Measurements from ENCODE around the gene C9orf50.

The C9orf50 gene

GRCh38 chr9:129617167-129617566 lies 3.7 kb downstream of the C9orf50 start:
- peaks cover 8% of the 10 kb centered on the region for H3K4me1 ChIP-seq
- DNase-seq (ENCODE audit: low spot score in 2 of 2): peak in 1 of 2 experiments; percentile 16
- H3K4me3 ChIP-seq: no peak overlapping the region
- in situ Hi-C loops (cut with MboI; ENCODE audit: low sequenced_read_pairs): loop anchor here (10.0 kb wide), 1 partner anchor 442 kb away; the partner anchor contains the start of gene IER5L
- H3K27me3 ChIP-seq (ENCODE audit: low read depth): no peaks in the 10 kb centered on the region
- no peaks in the 10 kb centered on the region for H3K9me3 ChIP-seq
- no peaks in the 10 kb centered on the region for H3K36me3 ChIP-seq (replicated peaks)

DNA sequence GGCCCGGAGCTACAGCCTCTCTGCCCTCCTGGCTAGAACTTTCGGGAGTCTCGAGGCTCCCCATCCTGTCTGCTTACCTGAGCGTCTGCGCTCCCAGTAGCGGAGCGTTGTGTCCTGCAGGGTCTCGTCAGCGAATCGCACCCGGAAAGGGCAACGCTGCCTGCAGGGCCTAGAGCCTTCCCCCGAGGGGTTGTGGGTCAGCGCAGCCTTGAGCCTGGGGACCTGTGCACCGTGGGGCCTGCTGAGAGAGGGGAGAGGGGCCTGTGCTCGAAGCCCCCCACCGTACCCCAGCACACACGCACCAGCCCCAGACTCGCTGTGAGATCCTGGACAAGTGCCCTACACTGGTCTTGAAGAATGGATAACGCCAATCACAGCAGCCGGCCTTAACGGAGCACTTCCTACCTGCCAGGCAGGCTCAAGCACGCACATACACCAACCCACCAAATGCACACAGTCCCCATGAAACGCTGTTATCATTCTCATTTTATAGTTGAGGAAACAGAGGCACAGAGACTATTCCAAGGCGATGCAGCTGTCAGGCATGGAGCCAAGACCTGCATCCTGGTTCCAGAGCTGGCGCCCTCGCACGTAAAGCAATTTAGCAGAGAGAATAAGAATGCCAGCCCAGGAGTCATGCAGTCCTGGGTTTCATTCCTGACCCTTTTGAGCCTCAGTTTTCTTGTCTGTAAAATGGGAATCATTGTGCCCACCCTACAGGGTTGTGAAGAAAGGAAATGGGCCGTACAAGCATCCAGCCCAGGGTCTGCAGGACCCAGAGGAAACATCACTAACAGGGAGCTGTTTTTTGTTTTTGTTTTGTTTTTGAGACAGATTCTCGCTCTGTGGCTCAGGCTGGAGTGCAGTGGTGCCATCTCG lies 5.3 kb downstream of the C9orf50 start:
- in situ Hi-C loops (cut with MboI; ENCODE audit: low sequenced_read_pairs): loop anchor here (10.0 kb wide), 1 partner anchor 441 kb away; the partner anchor contains the start of gene IER5L
- Histone ChIP-seq H3K4me1 (peaks cover 6% of the 10 kb centered on the region; the same call in 1 of the 2 replicates), H3K9me3 (no peaks in the 10 kb centered on the region), H3K27me3 (ENCODE audit: low read depth) (no peaks in the 10 kb centered on the region), H3K4me3 (no peak overlapping the region), H3K36me3 (replicated peaks) (no peaks in the 10 kb centered on the region)
- no peak for DNase-seq (ENCODE audit: low spot score in 2 of 2)

DNA sequence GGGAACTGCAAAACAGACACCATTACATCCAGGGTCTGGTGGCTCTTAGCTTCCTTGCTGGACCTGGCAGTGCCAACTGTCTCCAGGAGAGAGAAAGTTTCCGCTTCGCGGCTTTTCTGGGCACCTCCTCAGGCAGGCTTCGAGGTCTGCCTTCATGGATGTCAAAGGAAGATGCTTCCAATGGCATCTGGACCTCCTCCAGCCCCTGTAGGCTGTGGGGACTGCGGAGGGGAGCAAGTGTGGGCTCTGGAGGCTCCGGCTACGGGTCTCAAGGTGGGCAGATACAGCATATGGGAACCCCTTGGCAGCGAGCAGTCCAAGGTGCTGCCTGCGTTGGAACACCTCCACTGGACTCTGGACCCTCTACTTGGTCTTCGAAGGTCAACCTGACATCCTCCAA lies 6.0 kb downstream of the C9orf50 start:
- H3K9me3 ChIP-seq: no peaks in the 10 kb centered on the region
- peaks cover 4% of the 10 kb centered on the region; the same call in 1 of the 2 replicates for H3K4me1 ChIP-seq
- H3K27me3 ChIP-seq (ENCODE audit: low read depth): no peaks in the 10 kb centered on the region
- no peak overlapping the region for H3K4me3 ChIP-seq
- H3K36me3 ChIP-seq (replicated peaks): no peaks in the 10 kb centered on the region
- in situ Hi-C loops (cut with MboI; ENCODE audit: low sequenced_read_pairs): loop anchor here (5.0 to 10.0 kb wide), 2 partner anchors 440 to 483 kb away; partner anchors contain the start of gene IER5L
- DNase-seq (ENCODE audit: low spot score in 2 of 2): no peak

DNA sequence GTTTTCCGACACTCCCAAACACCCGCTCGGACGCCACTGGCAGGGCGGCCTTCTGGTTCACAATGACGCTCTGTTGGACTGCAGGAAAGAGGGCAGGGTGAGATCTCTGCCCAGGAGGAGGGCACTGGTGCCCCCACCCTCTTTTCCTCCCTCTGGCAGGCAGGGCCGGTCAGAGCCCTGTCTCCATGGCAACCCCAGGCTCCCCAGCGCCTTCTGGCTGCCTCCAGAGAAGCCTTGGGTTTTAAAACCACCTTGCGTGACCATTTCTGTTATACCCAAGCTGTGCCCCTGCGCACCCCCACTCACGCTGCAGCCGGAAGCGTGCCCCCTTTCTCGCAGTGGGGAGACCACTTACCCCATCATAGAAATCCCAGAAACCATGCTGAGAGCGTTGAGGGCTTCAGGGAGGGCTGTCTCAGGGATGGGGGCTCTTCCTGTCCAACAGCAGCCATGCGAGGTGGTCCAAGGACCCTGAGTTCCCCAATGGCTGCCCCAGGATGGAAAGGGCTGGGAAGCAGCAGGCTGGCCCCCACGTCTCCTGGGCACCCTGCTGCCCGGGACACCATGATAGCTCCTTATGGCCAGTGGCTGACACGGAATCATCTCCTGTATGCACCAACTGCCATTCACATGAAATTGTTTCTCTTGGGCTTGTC lies 7.3 kb downstream of the C9orf50 start:
- H3K36me3 ChIP-seq (replicated peaks): no peaks in the 10 kb centered on the region
- in situ Hi-C loops (cut with MboI; ENCODE audit: low sequenced_read_pairs): loop anchor here (5.0 to 10.0 kb wide), 2 partner anchors 439 to 481 kb away; partner anchors contain the start of gene IER5L
- H3K4me3 ChIP-seq: no peak overlapping the region
- H3K9me3 ChIP-seq: no peaks in the 10 kb centered on the region
- H3K4me1 ChIP-seq: peaks cover 4% of the 10 kb centered on the region; the same call in 1 of the 2 replicates
- no peaks in the 10 kb centered on the region for H3K27me3 ChIP-seq (ENCODE audit: low read depth)
- no peak for DNase-seq (ENCODE audit: low spot score in 2 of 2)

DNA sequence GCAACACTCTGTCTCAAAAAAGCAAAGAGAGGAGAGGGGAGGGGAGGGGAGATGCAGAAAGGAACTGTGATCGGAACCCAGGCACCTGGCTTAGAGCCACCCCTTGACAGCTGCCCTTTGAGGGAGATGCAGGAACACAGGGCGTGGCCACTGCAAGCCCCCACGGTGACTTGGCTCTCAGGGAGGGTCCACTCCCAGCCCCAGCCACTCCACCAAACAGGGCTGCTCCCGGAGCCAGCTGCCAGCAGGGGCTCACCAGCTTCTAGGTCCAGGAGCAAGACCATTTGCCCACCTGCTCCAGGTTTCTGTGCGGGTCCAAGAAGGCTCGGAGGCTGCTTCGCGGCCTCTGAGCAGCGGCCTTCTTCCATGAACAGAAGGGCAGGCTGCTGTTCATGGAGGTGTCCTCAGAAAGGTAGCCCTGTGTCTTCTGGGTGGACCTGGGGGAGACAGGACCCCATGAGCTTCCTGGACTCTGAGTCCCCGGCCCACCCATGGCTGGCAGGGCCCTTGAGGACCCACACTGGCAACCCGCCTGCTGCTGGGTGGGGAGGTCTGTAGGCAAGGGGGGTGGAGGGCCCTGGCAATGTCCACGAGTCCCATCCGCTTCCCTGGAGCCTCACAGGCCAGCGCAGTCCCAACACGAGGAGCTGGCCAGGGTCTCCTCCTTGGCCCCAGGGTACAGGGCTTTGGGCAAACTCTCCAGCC lies 7.9 kb downstream of the C9orf50 start:
- H3K9me3 ChIP-seq: no peaks in the 10 kb centered on the region
- in situ Hi-C loops (cut with MboI; ENCODE audit: low sequenced_read_pairs): loop anchor here (5.0 to 10.0 kb wide), 2 partner anchors 438 to 481 kb away; partner anchors contain the start of gene IER5L
- no peaks in the 10 kb centered on the region for H3K36me3 ChIP-seq (replicated peaks)
- DNase-seq (ENCODE audit: low spot score in 2 of 2): no peak
- no peaks in the 10 kb centered on the region for H3K27me3 ChIP-seq (ENCODE audit: low read depth)
- H3K4me3 ChIP-seq: no peak overlapping the region
- peaks cover 4% of the 10 kb centered on the region; the same call in 1 of the 2 replicates for H3K4me1 ChIP-seq

DNA sequence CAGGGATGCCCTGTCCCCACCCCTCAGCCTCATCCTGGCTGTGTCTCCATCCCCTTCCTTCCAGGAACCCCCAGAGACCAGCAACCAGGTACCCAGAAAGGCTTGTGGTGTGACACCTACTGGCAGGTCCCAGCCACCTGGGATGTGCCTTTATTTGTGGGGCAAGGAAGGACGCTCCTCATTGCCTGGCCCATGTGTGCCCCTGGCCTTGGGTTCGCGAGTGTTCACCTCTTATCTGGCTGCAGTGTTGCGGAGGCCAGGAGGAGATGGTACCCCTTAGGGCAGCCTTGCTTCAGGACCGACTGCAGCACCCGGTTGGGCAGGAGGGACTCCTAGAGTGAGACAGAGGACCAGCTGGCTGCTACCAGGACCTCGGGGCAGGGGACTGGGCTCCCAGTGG lies 8.8 kb downstream of the C9orf50 start:
- Histone ChIP-seq H3K36me3 (replicated peaks) (no peaks in the 10 kb centered on the region), H3K4me1 (peaks cover 9% of the 10 kb centered on the region), H3K9me3 (no peaks in the 10 kb centered on the region), H3K4me3 (no peak overlapping the region), H3K27me3 (ENCODE audit: low read depth) (no peaks in the 10 kb centered on the region)
- in situ Hi-C loops (cut with MboI; ENCODE audit: low sequenced_read_pairs): loop anchor here (5.0 to 10.0 kb wide), 2 partner anchors 437 to 480 kb away; partner anchors contain the start of gene IER5L
- DNase-seq (ENCODE audit: low spot score in 2 of 2): no peak

DNA sequence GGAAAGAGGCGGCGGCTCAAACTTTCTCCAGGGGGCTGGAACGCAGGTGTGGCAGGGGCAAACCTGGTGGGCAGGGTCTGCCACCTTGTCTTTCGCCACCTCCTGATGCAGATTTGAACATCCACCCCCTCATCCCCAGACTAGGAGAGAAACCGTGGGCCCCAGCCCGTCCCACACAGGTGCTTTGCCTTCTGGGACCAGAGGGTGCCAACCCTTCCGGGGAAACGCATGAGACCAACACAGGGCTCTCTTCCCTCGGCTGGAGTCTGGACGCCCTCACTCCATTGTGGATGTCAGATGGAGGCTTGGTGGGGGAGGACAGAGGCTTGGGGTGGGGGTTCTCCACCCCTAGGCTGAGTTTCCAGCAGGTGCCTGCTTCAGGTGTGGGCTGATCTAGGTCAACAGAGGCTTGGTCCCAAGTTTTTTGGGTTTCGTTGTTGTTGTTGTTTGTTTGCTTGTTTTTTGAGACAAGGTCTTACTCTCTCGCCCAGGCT lies 9.5 kb downstream of the C9orf50 start:
- Histone ChIP-seq H3K4me1 (peaks cover 9% of the 10 kb centered on the region), H3K27me3 (ENCODE audit: low read depth) (no peaks in the 10 kb centered on the region), H3K4me3 (peak overlapping the region; percentile 33), H3K9me3 (no peaks in the 10 kb centered on the region), H3K36me3 (replicated peaks) (no peaks in the 10 kb centered on the region)
- no peak for DNase-seq (ENCODE audit: low spot score in 2 of 2)
- in situ Hi-C loops (cut with MboI; ENCODE audit: low sequenced_read_pairs): loop anchor here (5.0 to 10.0 kb wide), 2 partner anchors 437 to 479 kb away; partner anchors contain the start of gene IER5L

GRCh38 chr9:129610473-129611306 lies 10.2 kb downstream of the C9orf50 start:
- in situ Hi-C loops (cut with MboI; ENCODE audit: low sequenced_read_pairs): loop anchor here (5.0 to 10.0 kb wide), 2 partner anchors 436 to 478 kb away; partner anchors contain the start of gene IER5L
- H3K27me3 ChIP-seq (ENCODE audit: low read depth): no peaks in the 10 kb centered on the region
- peaks cover 9% of the 10 kb centered on the region for H3K4me1 ChIP-seq
- no peaks in the 10 kb centered on the region for H3K36me3 ChIP-seq (replicated peaks)
- DNase-seq (ENCODE audit: low spot score in 2 of 2): peak; percentile 66 to 90
- H3K4me3 ChIP-seq: peak overlapping the region; percentile 33
- no peaks in the 10 kb centered on the region for H3K9me3 ChIP-seq

GRCh38 chr9:129610213-129610472 lies 10.8 kb downstream of the C9orf50 start:
- no peak for DNase-seq (ENCODE audit: low spot score in 2 of 2)
- in situ Hi-C loops (cut with MboI; ENCODE audit: low sequenced_read_pairs): loop anchor here (5.0 to 10.0 kb wide), 2 partner anchors 435 to 478 kb away; partner anchors contain the start of gene IER5L
- H3K9me3 ChIP-seq: no peaks in the 10 kb centered on the region

GRCh38 chr9:129609486-129610212 lies 11.3 kb downstream of the C9orf50 start:
- DNase-seq (ENCODE audit: low spot score in 2 of 2): no peak
- no peaks in the 10 kb centered on the region for H3K27me3 ChIP-seq (ENCODE audit: low read depth)
- no peak overlapping the region for H3K4me3 ChIP-seq
- H3K4me1 ChIP-seq: peaks cover 9% of the 10 kb centered on the region
- no peaks in the 10 kb centered on the region for H3K36me3 ChIP-seq (replicated peaks)
- no peaks in the 10 kb centered on the region for H3K9me3 ChIP-seq
- in situ Hi-C loops (cut with MboI; ENCODE audit: low sequenced_read_pairs): loop anchor here (5.0 to 10.0 kb wide), 2 partner anchors 435 to 477 kb away; partner anchors contain the start of gene IER5L

More at GRCh38 chr9:129610213-129610472, 10.8 kb downstream of the C9orf50 start:
- Histone ChIP-seq H3K4me1 (peaks cover 9% of the 10 kb centered on the region), H3K36me3 (replicated peaks) (no peaks in the 10 kb centered on the region), H3K4me3 (peak overlapping the region; percentile 33), H3K27me3 (ENCODE audit: low read depth) (no peaks in the 10 kb centered on the region)

DNA sequence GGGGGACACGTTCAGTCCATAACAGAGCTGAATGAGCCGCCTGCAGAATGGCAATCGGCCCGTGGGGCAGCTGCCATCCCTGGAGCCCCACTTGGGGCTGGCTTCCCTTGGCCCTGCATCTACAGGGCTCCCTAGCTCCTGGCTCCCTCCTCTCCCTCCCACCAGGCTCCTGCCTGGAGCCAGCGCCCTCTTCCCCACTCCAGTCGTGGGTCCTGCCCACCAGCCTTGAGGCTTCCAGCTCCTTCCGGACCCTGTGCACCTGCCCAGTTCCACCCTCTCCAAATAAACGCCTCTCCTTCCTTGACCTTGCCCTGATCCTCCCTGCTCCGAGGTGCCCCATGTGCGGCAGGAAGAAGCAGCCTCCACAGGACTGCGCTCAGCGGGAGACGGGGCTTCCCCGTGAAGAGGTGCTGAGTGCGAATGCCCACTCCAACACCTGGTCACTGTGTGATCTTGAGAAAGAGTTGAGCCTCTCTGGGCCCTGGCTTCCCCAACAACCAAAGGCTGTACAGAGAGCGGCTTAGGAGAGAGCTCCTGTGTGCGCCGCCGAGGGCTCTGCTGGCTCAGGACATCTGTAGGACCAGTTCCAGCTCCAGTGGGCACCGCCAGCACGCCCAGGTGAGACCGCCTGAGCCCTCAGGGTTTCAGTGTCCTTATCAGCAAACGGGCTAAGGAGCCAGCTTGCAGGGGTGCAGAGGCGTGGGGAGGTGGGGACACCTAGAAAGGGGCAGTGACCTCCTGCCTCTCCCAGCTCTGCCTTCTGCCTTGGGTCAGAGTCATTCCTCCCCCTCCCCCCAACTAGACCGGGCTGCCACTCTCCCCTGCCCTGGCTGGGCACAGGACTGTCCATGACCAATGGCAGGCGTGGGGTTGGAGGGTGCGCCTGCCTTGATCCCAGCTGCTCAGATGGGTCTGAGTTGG lies 12.1 kb downstream of the C9orf50 start:
- in situ Hi-C loops (cut with MboI; ENCODE audit: low sequenced_read_pairs): no loop called here
- Histone ChIP-seq H3K4me3 (no peak overlapping the region), H3K36me3 (replicated peaks) (no peaks in the 10 kb centered on the region), H3K27me3 (ENCODE audit: low read depth) (no peaks in the 10 kb centered on the region), H3K9me3 (no peaks in the 10 kb centered on the region), H3K4me1 (peaks cover 9% of the 10 kb centered on the region)
- DNase-seq (ENCODE audit: low spot score in 2 of 2): no peak

All from HAP-1 (cell line).